RWPE2 (cell line): ENCODE measurements around the gene TMEM273.

ENCODE experiments used
- ATAC-seq: fragments of 200-7000 bp; cut with Tn5 transposase; 3 replicates; pipeline ENCODE4 v1.9.1; 2021; ENCODE audit warnings: low read depth
- DNase-seq: peaks from one replicate; pipeline ENCODE4 v3.0.0-alpha.2; 2020; ENCODE audit warnings: low spot score
- H3K27ac ChIP-seq: fragments of 450-650 bp; 2 replicates; pipeline ENCODE4 v1.5.1; 2017; ENCODE audit warnings: mild to moderate bottlenecking; ENCODE audit not compliant: poor library complexity, severe bottlenecking
- H3K27me3 ChIP-seq: fragments of 250-450 bp; sonication (Bioruptor Pico); 2 replicates; pipeline ENCODE4 v1.5.1; 2021; ENCODE audit warnings: mild to moderate bottlenecking, moderate library complexity; ENCODE audit not compliant: insufficient read depth, poor library complexity, severe bottlenecking
- H3K36me3 ChIP-seq: fragments of 250-450 bp; sonication (Bioruptor Pico); 2 replicates; pipeline ENCODE4 v1.5.1; 2020; ENCODE audit warnings: low read depth, mild to moderate bottlenecking, moderate library complexity
- H3K4me1 ChIP-seq: fragments of 250-450 bp; sonication (Bioruptor Pico); 2 replicates; pipeline ENCODE4 v1.5.1; 2021; ENCODE audit warnings: mild to moderate bottlenecking, moderate library complexity; ENCODE audit not compliant: insufficient read depth, poor library complexity, severe bottlenecking
- H3K4me3 ChIP-seq: fragments of 250-450 bp; sonication (Bioruptor Pico); 2 replicates; pipeline ENCODE4 v1.5.1; 2021; ENCODE audit warnings: mild to moderate bottlenecking, moderate library complexity; ENCODE audit not compliant: severe bottlenecking
- H3K9me3 ChIP-seq: fragments of 250-450 bp; sonication (Bioruptor Pico); 2 replicates; pipeline ENCODE4 v1.5.1; 2021; ENCODE audit warnings: mild to moderate bottlenecking, moderate library complexity; ENCODE audit not compliant: severe bottlenecking
- CTCF ChIP-seq: fragments of 450-650 bp; IDR thresholded peaks from one replicate; pipeline ENCODE4 v1.5.1; 2017; ENCODE audit warnings: mild to moderate bottlenecking, moderate library complexity; ENCODE audit not compliant: poor library complexity, severe bottlenecking

TMEM273 gene

DNA sequence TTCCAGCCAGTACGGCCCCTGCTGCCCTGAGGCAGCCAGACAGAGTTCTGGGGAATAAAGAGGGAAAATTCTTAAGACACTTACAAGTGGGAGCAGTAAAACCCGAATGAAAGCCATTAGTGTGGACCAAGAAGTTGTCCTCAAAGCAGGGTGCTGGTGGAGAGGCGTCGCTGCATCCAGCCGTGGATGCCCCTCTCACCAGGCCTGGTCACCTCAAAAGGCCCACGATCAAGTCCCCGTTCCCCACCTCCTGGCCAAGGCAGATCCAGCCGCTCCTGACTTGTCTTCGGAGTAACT is 73.5 kb downstream of the TMEM273 start:
- Histone ChIP-seq H3K4me3 (peak overlapping the region; percentile 15), H3K27ac (no peak overlapping the region), H3K27me3 (peaks cover 34% of the 10 kb centered on the region), H3K36me3 (no peaks in the 10 kb centered on the region), H3K9me3 (no peaks in the 10 kb centered on the region), H3K4me1 (no peaks in the 10 kb centered on the region)
- ATAC-seq, result no peak
- TF ChIP-seq CTCF, result no peak
- no peak for DNase-seq

GRCh38 chr10:49113741-49114141 is 74.5 kb downstream of the TMEM273 start:
- H3K27ac ChIP-seq, result no peak overlapping the region
- no peaks in the 10 kb centered on the region for H3K36me3 ChIP-seq
- H3K9me3 ChIP-seq, result no peaks in the 10 kb centered on the region
- DNase-seq (no peak), ATAC-seq (no peak)
- peaks cover 28% of the 10 kb centered on the region for H3K27me3 ChIP-seq
- no peak overlapping the region for H3K4me3 ChIP-seq
- no peaks in the 10 kb centered on the region for H3K4me1 ChIP-seq
- no peak for TF ChIP-seq CTCF

DNA sequence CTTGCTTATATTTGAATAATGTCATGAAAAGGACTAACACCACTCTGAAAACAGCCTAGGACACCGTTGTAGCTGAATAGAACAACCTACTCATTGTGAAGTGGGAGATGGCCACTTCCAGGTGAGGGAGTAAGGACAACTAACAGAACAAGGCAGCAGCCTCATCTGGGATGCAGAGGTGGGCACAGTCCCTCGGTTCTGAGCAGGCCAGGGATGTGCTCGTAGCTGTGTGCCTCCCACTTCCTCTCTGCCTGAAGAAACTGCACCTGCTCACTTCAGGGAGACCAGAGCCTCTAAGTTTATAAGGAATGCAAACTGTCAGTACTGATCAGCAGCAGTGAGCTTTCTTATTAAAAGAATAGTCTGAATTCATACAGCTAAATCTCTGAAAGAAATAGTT is 75.3 kb downstream of the TMEM273 start:
- H3K36me3 ChIP-seq, result no peaks in the 10 kb centered on the region
- H3K9me3 ChIP-seq, result no peaks in the 10 kb centered on the region
- ATAC-seq (no peak), DNase-seq (no peak)
- H3K27me3 ChIP-seq, result peaks cover 28% of the 10 kb centered on the region
- H3K27ac ChIP-seq, result no peak overlapping the region
- H3K4me1 ChIP-seq, result no peaks in the 10 kb centered on the region
- no peak for TF ChIP-seq CTCF
- no peak overlapping the region for H3K4me3 ChIP-seq

DNA sequence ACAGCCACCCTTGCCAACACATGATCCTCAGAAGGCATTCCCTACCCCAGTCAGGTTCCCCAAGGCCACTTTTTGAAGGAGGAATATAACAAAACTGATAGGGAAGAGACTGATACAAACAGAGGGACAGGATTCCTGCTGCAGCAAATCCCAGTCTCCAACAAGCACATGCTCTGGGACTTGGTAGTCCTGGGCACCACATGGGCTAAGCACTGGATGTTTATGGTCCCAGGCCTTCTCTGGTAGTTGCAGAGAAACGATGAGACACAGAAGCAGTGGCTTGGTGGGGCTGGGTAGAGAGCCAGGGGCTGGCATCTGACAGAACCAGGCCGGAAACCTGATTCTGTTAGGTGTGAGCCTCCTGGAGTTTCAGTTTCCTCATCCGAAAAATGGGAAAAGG is 76.1 kb downstream of the TMEM273 start:
- DNase-seq (no peak), ATAC-seq (no peak)
- no peak for TF ChIP-seq CTCF
- no peak overlapping the region for H3K27ac ChIP-seq
- H3K4me3 ChIP-seq, result no peak overlapping the region
- H3K9me3 ChIP-seq, result no peaks in the 10 kb centered on the region
- H3K27me3 ChIP-seq, result peaks cover 28% of the 10 kb centered on the region
- no peaks in the 10 kb centered on the region for H3K4me1 ChIP-seq
- H3K36me3 ChIP-seq, result no peaks in the 10 kb centered on the region

DNA sequence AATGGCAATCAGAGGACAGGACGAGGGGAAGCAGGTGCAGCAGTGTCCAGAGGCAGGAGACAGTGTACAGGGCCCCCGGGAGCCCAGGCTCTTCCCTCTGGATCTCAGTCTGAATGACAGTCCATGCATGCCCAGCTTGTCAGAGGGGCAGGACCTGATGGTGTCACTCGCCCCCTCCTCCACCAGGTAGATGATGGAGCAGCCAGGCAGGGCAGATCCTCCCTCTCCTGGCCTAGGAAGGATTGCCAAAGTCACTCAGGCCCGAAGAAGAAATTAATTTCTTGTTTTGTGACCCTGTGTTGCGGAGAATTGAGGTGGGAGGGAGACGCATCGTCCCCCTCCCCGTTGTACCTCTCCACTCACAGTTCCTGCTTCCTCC is 76.9 kb downstream of the TMEM273 start:
- H3K27ac ChIP-seq, result no peak overlapping the region
- no peaks in the 10 kb centered on the region for H3K9me3 ChIP-seq
- no peaks in the 10 kb centered on the region for H3K36me3 ChIP-seq
- no peak for DNase-seq
- H3K27me3 ChIP-seq, result peaks cover 23% of the 10 kb centered on the region
- H3K4me3 ChIP-seq, result no peak overlapping the region
- no peaks in the 10 kb centered on the region for H3K4me1 ChIP-seq
- TF ChIP-seq CTCF, result no peak
- no peak for ATAC-seq
